GM19239 (cell line): ENCODE measurements around the gene PCNX1.
A peak's percentile ranks its signal among the peaks of the same experiment; 100 is the strongest.
"Not testable (repeated sequence)": the region's sequence is repeated elsewhere in the genome, so short reads cannot be mapped to it uniquely, and the experiment has no call there.

ENCODE experiments used
- DNase-seq: peaks from one replicate; pipeline ENCODE4 v3.0.0; 2011; ENCODE audit warnings: low spot score; ENCODE audit not compliant: insufficient read length
- FAIRE-seq: peaks from 2 replicates; lab custom pipeline; 2011; peaks lifted over from hg19 to GRCh38; lab: Jason Lieb, UNC

PCNX1 gene

GRCh38 chr14:70909733-70910614, 2.7 kb downstream of the PCNX1 start:
- FAIRE-seq (peak; percentile 83), DNase-seq (no peak)

- no peak for DNase-seq
- FAIRE-seq: no peak
Measured at GRCh38 chr14:70915415-70915814, 8.2 kb downstream of the PCNX1 start.

- FAIRE-seq: no peak
- no peak for DNase-seq
Measured at GRCh38 chr14:70916300-70916699, 9.0 kb downstream of the PCNX1 start.

- DNase-seq (no peak), FAIRE-seq (no peak)
Measured at GRCh38 chr14:70916799-70917198, 9.5 kb downstream of the PCNX1 start.

- no peak for DNase-seq
- no peak for FAIRE-seq
Measured at GRCh38 chr14:70917633-70918032, 10.4 kb downstream of the PCNX1 start.

- peak; percentile 84 for FAIRE-seq
Measured at GRCh38 chr14:70919774-70920173, 12.5 kb downstream of the PCNX1 start.

GRCh38 chr14:70920608-70921007, 13.3 kb downstream of the PCNX1 start:
- FAIRE-seq (peak; percentile 89), DNase-seq (no peak)

More at GRCh38 chr14:70919774-70920173, 12.5 kb downstream of the PCNX1 start:
- DNase-seq: no peak

- no peak for DNase-seq
- no peak for FAIRE-seq
Measured at GRCh38 chr14:70921669-70922068, 14.4 kb downstream of the PCNX1 start.

- DNase-seq: no peak
- FAIRE-seq: no peak
Measured at GRCh38 chr14:70924521-70924920, 17.3 kb downstream of the PCNX1 start.

- FAIRE-seq: no peak
Measured at GRCh38 chr14:70926235-70926830, 19.1 kb downstream of the PCNX1 start.

GRCh38 chr14:70931008-70931407, 23.7 kb downstream of the PCNX1 start:
- DNase-seq (no peak), FAIRE-seq (no peak)

More at GRCh38 chr14:70926235-70926830, 19.1 kb downstream of the PCNX1 start:
- DNase-seq: no peak

- DNase-seq: no peak
- no peak for FAIRE-seq
Measured at GRCh38 chr14:70934084-70934483, 26.8 kb downstream of the PCNX1 start.

GRCh38 chr14:70934502-70935134, 27.4 kb downstream of the PCNX1 start:
- FAIRE-seq: peak; percentile 91
- DNase-seq: peak; percentile 25

GRCh38 chr14:70935135-70935534, 27.9 kb downstream of the PCNX1 start:
- FAIRE-seq: no peak
- no peak for DNase-seq

- not testable (repeated sequence) for FAIRE-seq, DNase-seq
Measured at GRCh38 chr14:70939693-70940092, 32.4 kb downstream of the PCNX1 start.

- not testable (repeated sequence) for FAIRE-seq, DNase-seq
Measured at GRCh38 chr14:70941637-70942341, 34.5 kb downstream of the PCNX1 start.

GRCh38 chr14:70942342-70942706, 35.1 kb downstream of the PCNX1 start:
- DNase-seq: no peak
- no peak for FAIRE-seq

- not testable (repeated sequence) for DNase-seq, FAIRE-seq
Measured at GRCh38 chr14:70942721-70943120, 35.5 kb downstream of the PCNX1 start.

- no peak for DNase-seq
- FAIRE-seq: no peak
Measured at GRCh38 chr14:70943838-70944237, 36.6 kb downstream of the PCNX1 start.

- DNase-seq: no peak
Measured at GRCh38 chr14:70947739-70948138, 40.5 kb downstream of the PCNX1 start.

More at GRCh38 chr14:70947739-70948138, 40.5 kb downstream of the PCNX1 start:
- FAIRE-seq: no peak
